ENCODE results near the gene KLF2.

- TF ChIP-seq CTCF (conservative IDR thresholded peaks at IDR 0.05; ENCODE audit: low read depth, low read length) (no peak), EZH2phosphoT487 (IDR thresholded peaks at IDR 0.05; ENCODE audit: borderline replicate concordance, low read length) (no peak), EZH2 (IDR thresholded peaks at IDR 0.05; ENCODE audit: low read length, unreplicated experiment) (no peak)
Observed at GRCh38 chr19:16320987-16321386, 3.6 kb upstream of the KLF2 start.

All from PC-3 (cell line).